HG02943 (cell line): ENCODE results near the gene PFKFB4.

Experiments used
- ATAC-seq: cut with Tn5 transposase; IDR thresholded peaks from one replicate; pipeline ENCODE4 v1.9.1; 2021; ENCODE audit warnings: mild to moderate bottlenecking, low read depth, moderate library complexity; ENCODE audit not compliant: unreplicated experiment

PFKFB4 gene

GRCh38 chr3:48556796-48557626, at the start of gene PFKFB4:
TSS of gene PFKFB4 (minus strand) at chr3:48556803. CDS start at chr3:48556777, 26 bp downstream.
- peak; percentile 75 for ATAC-seq

- ATAC-seq: no peak
These were observed 45.0 kb upstream of the PFKFB4 start for GRCh38 chr3:48601622-48601994.

- no peak for ATAC-seq
These were observed 44.4 kb upstream of the PFKFB4 start for GRCh38 chr3:48600711-48601621.

- ATAC-seq: no peak
These were observed 43.1 kb upstream of the PFKFB4 start for GRCh38 chr3:48599509-48600285.

- no peak for ATAC-seq
These were observed 42.5 kb upstream of the PFKFB4 start for GRCh38 chr3:48599077-48599501.

- ATAC-seq: no peak
These were observed 41.9 kb upstream of the PFKFB4 start for GRCh38 chr3:48598323-48599076.

- no peak for ATAC-seq
These were observed 40.8 kb upstream of the PFKFB4 start for GRCh38 chr3:48597408-48597800.

- no peak for ATAC-seq
These were observed 40.2 kb upstream of the PFKFB4 start for GRCh38 chr3:48596676-48597407.

- no peak for ATAC-seq
These were observed 39.6 kb upstream of the PFKFB4 start for GRCh38 chr3:48596157-48596556.

- no peak for ATAC-seq
These were observed 39.0 kb upstream of the PFKFB4 start for GRCh38 chr3:48595526-48596121.

- no peak for ATAC-seq
These were observed 38.5 kb upstream of the PFKFB4 start, which contains the start of gene COL7A1 for GRCh38 chr3:48595075-48595525. TSS of gene COL7A1 (minus strand) at chr3:48595329. CDS start at chr3:48595159, 170 bp downstream.

GRCh38 chr3:48594417-48595049, 37.9 kb upstream of the PFKFB4 start:
- no peak for ATAC-seq

GRCh38 chr3:48593337-48593736, 36.7 kb upstream of the PFKFB4 start:
- no peak for ATAC-seq

- no peak for ATAC-seq
These were observed 36.0 kb upstream of the PFKFB4 start for GRCh38 chr3:48592519-48593087.

GRCh38 chr3:48591886-48592518, 35.4 kb upstream of the PFKFB4 start:
- no peak for ATAC-seq

- no peak for ATAC-seq
These were observed 34.8 kb upstream of the PFKFB4 start for GRCh38 chr3:48591436-48591835.

GRCh38 chr3:48588230-48588629, 31.6 kb upstream of the PFKFB4 start:
- ATAC-seq: no peak
